PC-9 (cell line): ENCODE data around the gene LRRC56.

Experiments used
- EZH2 ChIP-seq: fragments of 200-600 bp; sonication (generic); IDR thresholded peaks from 2 replicates; pipeline ENCODE4 v1.8.0; 2017; ENCODE audit warnings: antibody characterized with exemption, low read depth
- TF ChIP-seq, protein P1 (sequence below): fragments of 200-600 bp; sonication (generic); conservative IDR thresholded peaks from 2 replicates; pipeline ENCODE4 v1.6.1; 2017; ENCODE audit warnings: mixed run types, antibody characterized with exemption, mild to moderate bottlenecking, moderate library complexity

DNA sequence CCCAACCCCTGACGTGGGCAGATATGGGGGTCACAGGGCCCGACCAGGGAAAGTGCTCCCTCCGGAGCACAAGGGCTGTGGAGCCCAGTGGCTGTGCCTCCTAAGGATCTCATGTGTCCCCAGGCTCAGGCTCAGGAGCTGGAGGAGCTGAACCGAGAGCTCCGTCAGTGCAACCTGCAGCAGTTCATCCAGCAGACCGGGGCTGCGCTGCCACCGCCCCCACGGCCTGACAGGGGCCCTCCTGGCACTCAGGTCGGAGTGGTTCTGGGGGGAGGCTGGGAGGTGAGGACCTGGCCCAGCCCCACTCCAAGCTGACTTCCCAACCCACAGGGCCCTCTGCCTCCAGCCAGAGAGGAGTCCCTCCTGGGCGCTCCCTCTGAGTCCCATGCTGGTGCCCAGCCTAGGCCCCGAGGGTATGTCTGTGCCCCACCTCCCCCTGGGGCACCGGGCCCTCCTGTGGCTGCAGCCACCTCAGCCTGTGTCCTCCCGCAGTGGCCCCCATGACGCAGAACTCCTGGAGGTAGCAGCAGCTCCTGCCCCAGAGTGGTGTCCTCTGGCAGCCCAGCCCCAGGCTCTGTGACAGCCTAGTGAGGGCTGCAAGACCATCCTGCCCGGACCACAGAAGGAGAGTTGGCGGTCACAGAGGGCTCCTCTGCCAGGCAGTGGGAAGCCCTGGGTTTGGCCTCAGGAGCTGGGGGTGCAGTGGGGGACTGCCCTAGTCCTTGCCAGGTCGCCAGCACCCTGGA is 25.9 kb downstream of the LRRC56 start:
- TF ChIP-seq, protein P1, sequence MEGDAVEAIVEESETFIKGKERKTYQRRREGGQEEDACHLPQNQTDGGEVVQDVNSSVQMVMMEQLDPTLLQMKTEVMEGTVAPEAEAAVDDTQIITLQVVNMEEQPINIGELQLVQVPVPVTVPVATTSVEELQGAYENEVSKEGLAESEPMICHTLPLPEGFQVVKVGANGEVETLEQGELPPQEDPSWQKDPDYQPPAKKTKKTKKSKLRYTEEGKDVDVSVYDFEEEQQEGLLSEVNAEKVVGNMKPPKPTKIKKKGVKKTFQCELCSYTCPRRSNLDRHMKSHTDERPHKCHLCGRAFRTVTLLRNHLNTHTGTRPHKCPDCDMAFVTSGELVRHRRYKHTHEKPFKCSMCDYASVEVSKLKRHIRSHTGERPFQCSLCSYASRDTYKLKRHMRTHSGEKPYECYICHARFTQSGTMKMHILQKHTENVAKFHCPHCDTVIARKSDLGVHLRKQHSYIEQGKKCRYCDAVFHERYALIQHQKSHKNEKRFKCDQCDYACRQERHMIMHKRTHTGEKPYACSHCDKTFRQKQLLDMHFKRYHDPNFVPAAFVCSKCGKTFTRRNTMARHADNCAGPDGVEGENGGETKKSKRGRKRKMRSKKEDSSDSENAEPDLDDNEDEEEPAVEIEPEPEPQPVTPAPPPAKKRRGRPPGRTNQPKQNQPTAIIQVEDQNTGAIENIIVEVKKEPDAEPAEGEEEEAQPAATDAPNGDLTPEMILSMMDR: no peak
- no peak for TF ChIP-seq EZH2
